HG02588 (cell line): ENCODE results near the gene PRKCB.
"Not testable (repeated sequence)": the region's sequence is repeated elsewhere in the genome, so short reads cannot be mapped to it uniquely, and the experiment has no call there.

Experiments
- ATAC-seq: cut with Tn5 transposase; IDR thresholded peaks from one replicate; pipeline ENCODE4 v1.9.1; 2021; ENCODE audit warnings: mild to moderate bottlenecking, moderate library complexity; ENCODE audit not compliant: unreplicated experiment

PRKCB gene

GRCh38 chr16:24150282-24150681 lies 314.5 kb downstream of the PRKCB start:
- no peak for ATAC-seq

- no peak for ATAC-seq
These were observed 315.7 kb downstream of the PRKCB start for GRCh38 chr16:24151482-24151939.

- not testable (repeated sequence) for ATAC-seq
These were observed 316.3 kb downstream of the PRKCB start for GRCh38 chr16:24152048-24152447.

GRCh38 chr16:24152826-24153225 lies 317.0 kb downstream of the PRKCB start:
- no peak for ATAC-seq

GRCh38 chr16:24156777-24157176 lies 321.0 kb downstream of the PRKCB start:
- ATAC-seq = no peak

GRCh38 chr16:24163935-24164334 lies 328.2 kb downstream of the PRKCB start:
- ATAC-seq = no peak

GRCh38 chr16:24164416-24164815 lies 328.6 kb downstream of the PRKCB start:
- no peak for ATAC-seq

- no peak for ATAC-seq
These were observed 329.5 kb downstream of the PRKCB start for GRCh38 chr16:24165273-24165672.

GRCh38 chr16:24166661-24167528 lies 331.1 kb downstream of the PRKCB start:
- no peak for ATAC-seq

- ATAC-seq = no peak
These were observed 333.1 kb downstream of the PRKCB start for GRCh38 chr16:24168856-24169255.

GRCh38 chr16:24170407-24170806 lies 334.6 kb downstream of the PRKCB start:
- ATAC-seq = no peak

- no peak for ATAC-seq
These were observed 338.7 kb downstream of the PRKCB start for GRCh38 chr16:24174504-24174903.

GRCh38 chr16:24174957-24175356 lies 339.2 kb downstream of the PRKCB start:
- no peak for ATAC-seq

- ATAC-seq = no peak
These were observed 342.7 kb downstream of the PRKCB start for GRCh38 chr16:24178496-24178895.

- ATAC-seq = no peak
These were observed 344.7 kb downstream of the PRKCB start for GRCh38 chr16:24180451-24180850.

GRCh38 chr16:24188021-24188542 lies 352.3 kb downstream of the PRKCB start:
- no peak for ATAC-seq

GRCh38 chr16:24188751-24189318 lies 353.1 kb downstream of the PRKCB start:
- ATAC-seq = no peak

GRCh38 chr16:24189941-24190340 lies 354.2 kb downstream of the PRKCB start:
- ATAC-seq = no peak

- ATAC-seq = no peak
These were observed 356.2 kb downstream of the PRKCB start for GRCh38 chr16:24191876-24192402.

- no peak for ATAC-seq
These were observed 359.4 kb downstream of the PRKCB start for GRCh38 chr16:24195221-24195620.

GRCh38 chr16:24198807-24199533 lies 363.2 kb downstream of the PRKCB start:
- ATAC-seq = no peak
